OCI-M2 (cell line): ENCODE measurements around the gene POFUT2.
A peak's percentile ranks its signal among the peaks of the same experiment; 100 is the strongest.
"Not testable (repeated sequence)": the region's sequence is repeated elsewhere in the genome, so short reads cannot be mapped to it uniquely, and the experiment has no call there.

Experiments used
- DNase-seq: peaks from one replicate; lab custom pipeline; 2025; ENCODE audit not compliant: unreplicated experiment; lab: John Stamatoyannopoulos, UW

Gene POFUT2

DNA sequence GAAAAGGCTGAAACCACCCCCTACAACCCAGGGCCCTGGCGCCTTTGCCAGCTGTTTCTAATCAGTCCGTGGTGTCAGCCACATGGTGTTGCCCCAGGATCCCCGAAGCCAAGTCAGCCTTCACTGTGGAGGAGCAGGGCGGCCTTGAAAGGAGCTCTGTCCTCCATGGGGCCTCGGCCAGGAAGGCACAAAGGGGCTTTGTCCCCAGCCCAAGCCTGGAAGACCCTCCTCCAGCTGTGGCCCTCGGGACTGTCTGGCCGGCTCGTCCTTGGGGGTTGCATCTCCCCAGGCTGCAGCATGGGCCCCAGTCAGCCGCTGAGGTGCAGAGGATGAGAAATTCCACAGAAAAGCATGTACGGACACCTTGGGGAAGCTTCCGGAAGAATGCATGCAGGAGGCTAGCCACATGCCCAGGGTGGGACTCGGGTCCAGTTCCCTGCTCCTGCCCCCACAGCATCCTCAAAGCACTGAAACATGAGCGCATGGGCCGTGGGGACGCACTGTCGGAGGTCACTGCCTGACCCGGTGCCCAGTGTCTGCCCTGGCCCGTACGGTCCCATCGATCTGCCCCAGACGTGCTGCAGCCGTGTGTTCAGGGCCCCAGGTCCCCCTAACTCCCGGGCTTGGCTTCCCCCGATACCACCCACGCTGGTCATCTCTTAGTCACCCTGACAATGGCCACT, 38.6 kb upstream of the POFUT2 start:
- no peak for DNase-seq

DNA sequence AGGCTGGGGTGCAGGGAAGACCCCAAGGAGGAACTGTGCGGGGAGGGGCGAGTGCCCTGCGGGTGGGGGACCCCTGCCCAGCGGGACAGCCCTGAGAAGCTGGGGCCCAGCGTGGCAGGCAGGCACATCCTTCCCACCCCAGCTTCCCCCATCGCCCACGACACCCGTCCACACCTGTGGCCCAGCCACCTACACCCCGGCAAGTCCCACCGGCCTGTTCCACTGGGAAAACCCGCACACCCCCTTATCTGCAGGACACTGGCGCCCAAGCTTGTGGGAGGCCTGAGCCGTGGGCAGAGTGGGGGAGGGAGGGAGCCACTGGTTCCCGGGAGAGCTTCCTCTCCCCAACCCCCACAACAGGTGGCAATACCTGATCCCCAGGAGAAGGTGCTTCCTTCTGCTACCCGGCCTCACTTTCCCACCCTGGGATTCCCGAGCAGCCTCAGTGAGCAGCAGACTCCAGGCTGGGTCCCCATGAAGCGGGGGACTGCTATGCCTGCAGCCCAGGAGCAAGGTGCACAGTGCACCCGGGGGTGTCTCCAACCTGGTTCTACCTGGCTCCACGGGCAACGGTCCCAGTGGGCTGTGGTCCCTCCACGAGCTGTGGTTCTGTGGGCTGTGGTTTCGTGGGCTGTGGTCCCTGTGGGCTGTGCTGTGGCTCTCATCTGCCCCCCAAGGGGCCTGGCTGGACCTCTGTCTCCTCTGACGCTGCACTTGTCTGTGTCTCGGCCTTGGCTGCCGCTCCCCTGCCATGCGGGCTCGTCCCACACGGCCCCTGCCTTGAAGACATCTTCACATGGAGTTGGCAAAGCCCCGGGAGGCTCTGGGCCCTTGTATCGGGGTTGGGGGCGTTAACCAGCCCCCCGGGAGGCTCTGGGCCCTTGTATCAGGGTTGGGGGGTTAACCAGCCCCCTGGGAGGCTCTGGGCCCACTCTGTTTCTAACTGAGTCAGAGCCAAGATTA, 37.8 kb upstream of the POFUT2 start:
- DNase-seq: no peak

DNA sequence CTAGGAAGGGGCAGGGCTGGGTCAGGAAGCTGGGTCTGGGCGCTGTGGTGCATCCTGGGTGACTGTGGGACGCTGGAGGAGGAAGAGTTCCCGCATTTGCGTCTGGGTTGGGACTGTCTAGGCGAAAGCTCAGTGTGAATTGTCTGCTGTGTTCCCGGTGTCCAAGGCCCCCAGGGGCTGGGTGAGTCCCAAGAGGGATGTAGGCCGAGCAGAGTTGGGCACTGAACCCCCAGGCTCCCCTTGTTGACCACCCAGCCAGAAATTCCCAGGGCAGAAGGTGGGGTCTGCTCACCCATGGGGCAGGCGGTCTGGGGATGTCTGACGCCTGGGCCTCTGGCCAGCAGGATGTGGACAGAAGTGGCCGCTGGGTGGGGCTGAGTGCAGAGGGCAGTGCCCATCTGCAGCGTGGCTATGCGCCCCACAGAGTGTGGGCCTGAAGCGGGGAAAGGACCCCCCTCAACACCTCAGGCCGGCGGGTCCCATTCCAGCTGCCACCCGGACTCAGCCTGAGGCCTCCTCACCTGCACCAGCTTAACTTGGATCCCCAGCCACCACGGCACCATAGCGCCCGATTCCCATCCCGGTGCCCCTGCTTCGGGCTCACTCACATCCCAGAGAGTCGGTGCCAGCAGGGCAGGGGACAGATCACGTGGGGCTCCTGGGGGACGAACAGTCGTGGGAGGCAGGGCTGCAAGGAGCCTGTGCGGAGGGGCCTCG, 37.0 kb upstream of the POFUT2 start:
- no peak for DNase-seq

DNA sequence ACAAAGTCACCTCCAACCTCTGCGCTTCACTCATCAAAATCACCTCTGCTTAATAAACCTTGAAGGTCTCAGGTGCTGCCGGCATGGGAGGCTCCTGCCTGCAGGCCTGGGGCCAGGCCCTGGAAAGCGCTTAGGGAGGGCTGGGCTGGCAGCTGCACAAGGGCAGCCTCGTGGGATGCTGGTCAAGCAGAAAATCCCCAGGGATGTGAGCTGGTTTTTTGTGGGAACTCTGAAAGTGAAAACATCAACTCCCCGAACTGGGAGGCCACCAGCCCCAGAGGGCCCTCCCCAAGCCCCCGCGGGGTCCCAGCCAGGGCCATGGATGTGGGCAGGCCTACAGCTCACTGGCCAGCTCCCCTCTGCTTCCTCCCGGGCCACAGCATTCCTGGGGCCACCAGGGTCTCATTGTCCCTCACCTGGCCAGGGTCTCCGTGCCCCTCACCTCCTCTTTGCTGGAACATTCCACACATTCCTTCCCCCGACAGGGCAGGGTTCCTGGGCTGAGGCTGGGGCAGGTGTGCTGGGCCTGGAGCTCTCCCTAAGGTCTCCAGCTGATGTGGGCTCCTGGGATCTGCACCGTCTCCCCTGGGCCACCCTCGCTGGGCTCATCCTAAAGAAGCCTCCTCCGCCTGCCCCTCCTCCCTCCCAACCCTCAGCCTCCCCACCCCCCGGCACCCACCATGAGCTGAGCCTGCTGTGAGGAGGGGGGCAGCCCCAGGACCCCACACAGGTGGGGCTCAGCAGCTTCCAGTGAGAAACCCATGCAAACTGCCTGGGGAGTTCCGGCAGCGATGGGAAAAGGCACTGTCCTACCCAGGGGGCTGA, 36.0 kb upstream of the POFUT2 start:
- DNase-seq: no peak

DNA sequence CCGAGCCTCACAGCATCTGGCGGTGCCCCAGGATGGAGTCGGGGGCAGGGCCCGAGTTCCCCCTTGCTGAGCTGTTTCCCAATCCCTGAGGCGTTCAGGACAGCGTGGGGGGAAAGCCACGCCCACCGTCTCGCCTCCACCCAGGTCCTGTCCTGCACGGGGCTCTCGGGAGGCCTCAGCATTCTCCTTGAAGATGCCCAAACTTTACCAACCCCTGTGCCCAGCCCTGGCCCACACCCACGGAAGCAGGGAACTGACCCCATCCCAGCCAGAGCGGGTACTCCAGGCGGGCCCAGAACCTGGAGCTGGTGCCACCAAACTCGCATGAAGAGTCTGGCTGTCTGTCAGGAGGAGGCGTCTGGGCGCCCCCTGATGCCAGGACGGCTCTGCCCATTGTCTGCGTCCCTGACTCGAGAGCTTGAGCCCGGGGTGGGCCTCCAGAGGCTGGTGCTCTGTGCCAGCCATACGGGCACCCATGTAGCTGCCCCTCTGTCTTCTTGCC, 35.3 kb upstream of the POFUT2 start:
- no peak for DNase-seq

DNA sequence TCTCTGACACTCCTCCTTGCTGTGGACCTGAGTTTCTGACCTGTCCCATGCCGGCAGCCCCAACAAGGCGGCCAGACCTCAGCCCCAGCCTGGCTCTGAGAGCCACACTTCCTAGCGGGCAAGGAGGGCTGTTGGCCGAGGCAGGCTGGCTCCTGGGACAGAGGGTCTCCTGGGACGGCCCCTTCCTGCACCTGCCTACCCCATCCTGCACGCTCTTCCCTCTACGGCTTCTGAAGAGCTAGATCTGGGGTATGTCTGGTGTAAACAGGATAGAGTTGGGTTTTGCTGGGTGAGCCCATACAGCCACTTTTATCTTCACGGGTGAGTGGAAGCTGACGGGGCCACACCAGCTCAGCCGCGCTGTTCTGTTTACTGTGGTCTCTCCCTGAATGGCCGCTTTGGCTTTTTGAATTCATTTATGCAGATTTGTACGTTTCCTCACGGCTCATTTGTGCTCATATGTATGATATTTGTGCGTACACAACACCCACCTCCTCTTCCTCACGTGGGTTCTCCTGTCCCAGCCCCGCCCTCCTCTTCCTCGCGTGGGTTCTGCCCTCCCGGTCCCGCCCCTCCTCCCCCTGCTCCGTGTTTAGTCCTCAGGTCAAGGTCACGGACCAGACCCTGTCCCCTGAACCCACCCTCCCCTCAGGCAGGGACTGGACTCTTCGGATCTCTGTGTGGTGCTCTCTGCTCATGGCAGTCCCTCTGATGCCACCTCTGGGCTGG, 34.7 kb upstream of the POFUT2 start:
- no peak for DNase-seq

DNA sequence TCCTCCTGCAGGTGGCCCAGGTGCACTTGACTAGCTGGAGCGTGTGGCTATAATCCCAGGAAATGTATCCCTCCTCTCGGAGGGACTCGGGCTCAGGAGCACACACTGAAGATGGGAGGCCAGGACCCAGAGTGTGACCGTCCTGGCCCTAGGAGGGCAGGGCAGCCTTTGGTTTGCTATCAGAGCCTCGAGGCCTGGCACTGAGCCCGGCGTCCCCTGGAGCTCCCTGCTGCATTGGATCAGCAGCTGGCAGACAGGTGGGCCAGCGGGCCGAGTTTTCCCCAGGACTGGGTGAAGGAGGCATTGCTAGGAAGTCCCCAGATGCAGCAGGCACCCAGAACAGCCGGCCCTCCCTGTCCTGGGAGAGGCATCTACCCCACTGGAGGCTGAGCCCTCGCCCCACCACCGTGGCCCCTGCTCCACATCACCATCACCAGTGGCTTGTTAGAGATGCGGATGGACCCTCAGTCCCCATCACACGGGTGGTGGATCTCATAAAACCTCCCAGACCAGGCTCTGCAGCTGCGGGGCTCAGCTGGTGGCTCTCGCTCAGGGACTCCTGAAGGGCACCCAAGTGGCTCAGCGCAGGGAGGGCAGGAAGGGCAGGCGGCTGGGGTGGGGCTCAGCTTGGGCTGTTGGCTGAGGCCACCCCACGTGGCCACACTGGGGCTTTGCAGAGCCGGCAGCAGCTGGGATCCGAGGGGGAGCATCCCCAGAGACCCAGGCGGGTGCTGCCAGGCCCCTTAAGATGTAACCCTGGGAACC, 32.7 kb upstream of the POFUT2 start:
- no peak for DNase-seq

DNA sequence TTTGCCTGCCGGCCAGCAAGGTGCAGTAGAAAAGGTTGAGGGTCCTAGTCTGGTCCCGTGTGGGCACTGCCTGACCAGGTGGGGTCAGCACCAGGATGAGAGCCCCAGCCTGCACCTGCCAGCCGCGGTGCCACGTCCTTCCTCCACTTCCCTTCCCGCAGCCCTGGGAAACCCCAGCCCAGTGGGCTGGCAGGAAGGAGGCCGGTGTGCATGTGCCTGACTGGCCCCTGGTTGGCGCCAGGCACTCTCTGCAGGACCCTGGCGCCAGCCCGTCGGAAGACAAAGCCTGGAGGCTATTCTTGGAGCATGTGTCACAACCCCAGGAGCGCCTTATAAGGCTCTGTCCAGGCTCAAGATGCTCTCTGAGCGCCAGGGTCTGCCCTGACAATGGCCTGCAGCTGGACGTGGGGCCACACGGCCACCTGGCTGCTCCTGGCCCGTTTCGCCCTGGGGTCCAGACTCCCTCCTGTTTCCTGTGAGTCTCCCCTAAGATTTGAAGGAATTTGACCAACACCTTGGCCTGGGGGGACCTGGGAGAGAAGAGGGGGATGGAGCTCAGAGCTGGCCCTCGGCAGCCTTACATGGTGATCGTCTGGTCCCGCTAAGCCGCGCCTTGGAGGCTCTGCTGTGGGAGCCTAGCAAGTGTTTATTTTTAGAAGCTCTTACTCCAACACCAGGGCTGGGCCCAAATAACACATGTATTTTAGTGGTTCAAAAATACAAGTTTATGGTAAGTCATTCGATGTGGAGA, 31.9 kb upstream of the POFUT2 start:
- DNase-seq: no peak

DNA sequence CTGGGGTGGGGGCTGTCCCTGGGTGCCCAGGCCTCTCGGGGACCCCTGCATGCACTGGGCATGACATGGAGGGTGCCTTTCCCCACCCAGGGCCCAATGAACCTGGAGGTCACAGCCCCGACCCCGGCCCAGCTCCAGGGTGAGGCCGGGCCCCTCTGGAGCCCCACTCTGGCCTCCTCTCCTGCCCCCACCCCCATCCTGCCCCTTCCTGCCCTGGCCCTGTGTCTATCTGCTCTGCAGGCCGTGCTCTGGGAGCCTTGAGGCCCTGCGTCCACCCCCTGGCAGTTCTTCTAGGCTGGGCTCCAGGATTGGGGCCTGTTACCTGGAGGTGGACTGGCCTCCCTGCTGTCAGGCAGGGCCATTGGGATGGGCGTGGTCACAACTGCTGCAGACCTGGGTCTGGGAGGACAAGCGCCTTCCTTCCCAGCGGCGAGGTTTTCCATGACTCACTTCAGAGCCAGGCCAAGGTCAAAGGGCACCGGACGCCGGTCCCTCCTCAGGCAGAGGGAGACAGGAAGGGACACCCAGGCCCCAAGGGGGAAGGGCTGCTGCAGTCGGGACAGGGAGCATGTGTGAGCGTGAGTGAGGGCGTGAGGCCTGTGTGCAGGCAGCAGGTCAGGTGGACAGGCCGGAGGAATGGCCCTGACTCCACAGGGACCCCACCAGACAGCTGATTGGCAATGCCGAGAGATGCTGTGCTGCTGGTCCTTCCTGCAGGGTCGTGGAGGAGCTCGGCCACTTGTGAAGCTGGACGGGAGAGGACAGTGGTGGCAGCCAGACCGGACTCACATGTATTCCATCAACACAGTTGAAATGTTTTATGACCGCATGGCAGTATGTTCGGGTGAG, 31.1 kb upstream of the POFUT2 start:
- DNase-seq: no peak

DNA sequence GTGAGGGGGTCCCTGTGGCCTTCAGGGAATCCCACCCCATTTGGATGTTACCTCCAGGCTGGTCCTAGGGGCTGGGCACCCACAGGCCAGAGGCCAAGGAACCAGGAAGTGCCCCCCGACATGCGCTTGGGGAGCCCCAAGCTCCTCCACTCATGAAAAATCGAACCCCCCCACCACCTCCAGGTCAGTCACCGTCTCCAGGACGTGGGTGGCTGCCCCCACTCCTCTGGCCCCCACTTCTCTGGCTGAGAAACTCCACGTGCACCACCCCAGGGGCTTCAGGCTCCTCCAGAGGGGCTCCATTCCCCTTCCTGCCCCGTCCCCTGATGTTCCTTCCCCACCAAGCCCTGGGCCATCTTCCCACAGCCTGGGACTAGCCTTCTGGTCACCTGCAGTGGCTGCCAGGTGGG, 30.5 kb upstream of the POFUT2 start:
- no peak for DNase-seq

DNA sequence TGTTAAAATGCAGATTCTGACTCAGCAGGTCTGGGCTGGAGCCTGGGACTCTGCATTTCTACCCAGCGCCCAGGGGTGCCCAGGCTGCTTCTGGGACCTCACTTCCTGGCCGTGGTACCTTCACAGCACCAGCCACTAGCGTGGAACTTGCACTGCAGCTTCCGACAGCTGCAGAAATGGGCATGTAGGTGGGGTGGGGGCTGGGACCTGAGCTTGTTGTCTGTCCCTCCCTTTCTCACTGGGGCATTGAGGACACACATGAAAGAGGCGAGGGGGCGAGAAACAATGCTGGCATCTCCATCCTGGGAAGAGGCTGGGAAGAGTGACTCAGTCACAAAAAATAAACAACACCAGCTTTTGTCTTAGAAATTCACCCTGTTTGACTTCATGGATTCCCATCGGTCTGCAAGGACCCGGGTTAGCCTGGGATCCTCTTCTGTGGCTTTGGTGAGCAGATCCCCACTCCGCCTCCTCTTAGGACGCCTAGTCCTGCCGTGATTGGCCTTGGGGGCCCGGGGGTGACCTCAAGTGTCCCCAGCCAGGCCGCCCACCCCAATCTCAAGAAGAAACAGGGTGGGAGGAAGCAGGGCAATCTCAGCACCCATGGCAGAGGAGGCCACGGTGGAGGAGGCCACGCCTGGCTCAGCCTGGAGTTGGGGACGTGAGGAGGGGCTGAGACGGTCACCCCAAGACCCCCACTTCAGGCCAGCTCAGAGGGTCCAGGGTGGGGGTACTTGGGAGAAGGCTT, 29.9 kb upstream of the POFUT2 start:
- no peak for DNase-seq

DNA sequence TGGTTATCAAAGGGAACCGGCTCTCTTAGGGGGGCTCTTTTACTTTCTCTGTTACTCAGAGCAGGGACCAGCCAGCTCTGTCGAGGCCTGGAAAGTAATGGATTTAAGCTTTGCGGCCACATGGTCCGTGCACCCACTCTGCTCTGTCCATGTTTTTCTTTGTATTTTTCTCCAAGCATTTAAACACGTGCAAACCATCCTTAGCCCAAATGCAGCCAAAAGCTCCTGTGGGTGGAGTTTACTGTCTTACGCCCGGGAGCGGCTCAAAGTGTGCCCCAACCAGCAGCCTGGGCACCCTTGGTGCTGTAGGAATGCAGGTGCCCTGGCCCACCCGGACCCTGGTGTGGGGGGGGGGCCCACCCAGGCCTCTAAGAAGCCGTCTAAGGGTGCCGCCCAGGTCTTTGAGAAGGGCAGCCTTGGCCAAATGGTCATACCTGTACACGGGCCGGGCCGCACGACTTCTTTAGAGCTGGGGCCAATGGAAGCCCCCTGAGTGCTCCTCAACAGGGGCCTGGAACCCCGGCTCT, 29.2 kb upstream of the POFUT2 start:
- no peak for DNase-seq

DNA sequence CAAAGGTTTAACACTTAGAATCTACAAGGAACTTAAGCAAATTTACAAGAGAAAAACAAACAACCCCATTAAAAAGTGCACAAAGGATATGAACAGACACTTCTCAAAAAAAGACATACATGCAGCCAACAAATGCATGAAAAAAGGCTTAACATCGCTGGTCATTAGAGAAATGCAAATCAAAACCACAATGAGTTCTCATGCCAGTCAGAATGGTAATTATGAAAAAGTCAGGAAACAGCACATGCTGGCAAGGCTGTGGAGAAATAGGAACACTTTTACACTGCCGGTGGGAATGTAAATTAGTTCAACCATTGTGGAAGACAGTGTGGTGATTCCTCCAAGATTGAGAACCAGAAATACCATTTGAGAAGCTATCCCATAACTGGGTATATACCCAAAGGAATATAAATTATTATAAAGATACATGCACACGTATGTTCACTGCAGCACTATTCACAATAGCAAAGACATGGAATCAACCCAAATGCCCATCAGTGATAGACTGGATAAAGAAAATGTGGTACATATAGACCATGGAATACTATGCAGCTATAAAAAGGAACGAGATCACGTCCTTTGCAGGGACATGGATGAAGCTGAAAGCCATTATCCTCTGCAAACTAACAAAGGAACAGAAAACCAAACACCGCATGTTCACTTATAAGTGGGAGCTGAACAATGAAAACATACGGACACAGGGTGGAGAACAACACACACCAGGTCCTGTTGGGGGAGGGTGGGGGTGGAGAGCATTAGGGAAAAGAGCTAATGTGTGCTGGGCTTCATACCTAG, 28.2 kb upstream of the POFUT2 start:
- not testable (repeated sequence) for DNase-seq

DNA sequence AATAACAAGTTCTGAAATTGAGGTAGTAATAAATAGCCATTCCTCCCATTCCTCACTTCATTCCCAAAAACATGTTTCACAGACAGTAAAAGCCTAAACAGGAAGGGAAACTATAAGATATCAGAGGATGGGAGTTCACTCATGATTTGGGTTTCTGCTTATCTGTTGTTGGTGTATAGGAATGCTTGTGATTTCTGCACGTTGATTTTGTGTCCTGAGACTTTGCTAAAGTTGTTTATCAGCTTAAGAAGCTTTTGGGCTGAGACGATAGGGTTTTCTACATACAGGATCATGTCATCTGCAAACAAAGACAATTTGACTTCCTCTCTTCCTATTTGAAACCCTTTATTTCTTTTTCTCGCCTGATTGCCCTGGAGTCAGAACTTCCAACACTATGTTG, 26.0 kb upstream of the POFUT2 start:
- peak; percentile 47 for DNase-seq

DNA sequence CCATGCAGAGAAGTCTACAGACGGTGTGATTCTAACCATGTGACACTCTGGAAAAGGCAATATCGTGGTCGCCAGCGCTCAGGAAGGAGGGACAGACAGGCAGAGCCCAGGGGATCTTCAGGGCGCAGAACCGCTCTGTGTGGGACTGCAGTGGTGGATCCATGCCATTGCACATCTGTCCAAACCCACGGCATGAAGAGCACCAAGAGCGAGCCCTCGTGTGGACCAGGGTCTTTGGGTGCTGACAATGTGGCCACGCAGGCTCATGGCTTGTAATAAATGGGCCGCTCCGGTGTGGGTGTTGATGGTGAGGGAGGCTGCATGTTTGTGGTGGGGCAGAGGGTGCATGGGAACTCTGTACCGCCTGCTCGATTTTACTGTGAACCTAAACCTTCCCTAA, 25.3 kb upstream of the POFUT2 start:
- DNase-seq: no peak

DNA sequence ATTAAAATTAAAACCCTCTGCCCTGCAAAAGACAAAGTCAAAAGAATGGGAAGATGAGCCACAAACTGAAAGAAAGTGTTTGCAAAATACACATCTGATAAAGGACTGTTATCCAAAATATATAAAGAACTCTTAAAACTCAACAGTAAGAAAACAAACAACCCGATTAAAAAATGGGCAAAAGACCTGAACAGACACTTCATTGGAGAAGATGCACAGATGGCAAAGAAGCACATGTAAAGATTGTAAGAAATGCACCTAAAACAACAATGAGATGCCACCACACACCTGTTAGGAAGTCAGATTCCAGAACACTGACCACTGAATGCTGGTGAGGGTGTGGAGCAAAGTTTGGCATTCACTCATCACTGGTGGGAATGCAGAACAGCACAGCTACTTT, 24.6 kb upstream of the POFUT2 start:
- DNase-seq: no peak
